Measurements from ENCODE around the gene RITA1.

The RITA1 gene

DNA sequence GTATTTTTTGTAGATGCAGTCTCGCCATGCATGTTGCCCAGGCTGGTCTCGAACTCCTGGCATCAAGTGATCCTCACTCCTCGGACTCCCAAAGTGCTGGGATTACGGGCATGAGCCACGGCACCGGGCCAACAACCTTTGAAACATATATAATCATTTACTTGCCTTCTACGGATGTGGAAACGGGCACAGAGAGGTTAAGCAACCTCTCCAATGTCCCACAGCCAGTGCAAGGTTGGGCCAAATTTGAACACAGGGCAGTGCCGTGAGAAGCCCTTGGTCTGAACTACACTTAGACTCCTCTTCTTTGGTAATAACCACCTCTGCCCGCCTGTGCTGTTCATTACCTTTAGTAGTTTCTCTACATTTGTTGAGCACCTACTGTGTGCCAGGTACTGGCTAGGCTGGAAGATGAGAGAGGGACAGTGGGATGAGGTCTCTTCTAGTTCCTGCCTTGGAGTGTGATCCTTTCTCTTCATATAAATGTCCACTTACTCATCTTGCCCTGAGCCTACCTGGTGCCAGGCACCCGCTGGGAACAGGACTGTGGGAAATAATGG is 2.4 kb upstream of the RITA1 start:
- Histone ChIP-seq H4K8ac (ENCODE audit: low read length) (no peak overlapping the region), H3K36me3 (ENCODE audit: control insufficient read depth in 1 of 2, insufficient read depth in 2 of 2, low read depth in 1 of 2, low read length in 2 of 2) (peaks cover 34 to 39% of the 10 kb centered on the region in 2 experiments), H3K23ac (ENCODE audit: low read length in 2 of 2) (no peak overlapping the region), H3K14ac (ENCODE audit: low read length in 2 of 2) (no peak overlapping the region), H2BK120ac (ENCODE audit: low read depth, low read length) (no peak overlapping the region), H3K9ac (ENCODE audit: low read length) (peak overlapping the region; percentile 96), H2BK12ac (ENCODE audit: low read length in 2 of 2) (peak overlapping the region in 1 of 2 experiments; percentile 17), H2BK5ac (ENCODE audit: low read depth, low read length, poor library complexity, severe bottlenecking) (no peak overlapping the region), H3K27me3 (ENCODE audit: control insufficient read depth in 1 of 2, insufficient read depth in 1 of 2, low read length in 2 of 2) (no peaks in the 10 kb centered on the region), H3K27ac (ENCODE audit: low read length, poor library complexity, severe bottlenecking) (no peak overlapping the region), H3K4me3 (ENCODE audit: insufficient read depth in 1 of 2, low read depth in 1 of 2, low read length in 2 of 2) (peak overlapping the region in 1 of 2 experiments; percentile 98), H3K4ac (ENCODE audit: low read depth in 1 of 2, low read length in 2 of 2) (no peak overlapping the region), H2AFZ (ENCODE audit: low read depth, low read length) (no peak overlapping the region), H3K9me3 (ENCODE audit: control insufficient read depth, low read length) (no peaks in the 10 kb centered on the region), H3K79me1 (replicated peaks; ENCODE audit: low read length, poor library complexity, severe bottlenecking) (peaks cover 38% of the 10 kb centered on the region), H2AK5ac (ENCODE audit: low read length, severe bottlenecking) (no peak overlapping the region), H3K4me1 (ENCODE audit: control insufficient read depth, insufficient read depth, low read depth, low read length) (peaks cover 18% of the 10 kb centered on the region), H3K4me2 (ENCODE audit: low read length, poor library complexity, severe bottlenecking) (no peak overlapping the region), H2BK15ac (ENCODE audit: low read depth, poor library complexity, severe bottlenecking) (no peak overlapping the region), H4K91ac (ENCODE audit: low read length) (no peak overlapping the region), H3K18ac (ENCODE audit: low read depth in 1 of 2, low read length in 2 of 2) (no peak overlapping the region)
- over 99% methylated on average over 9 of the region's 11 CpGs for WGBS
- no peak for DNase-seq

DNA sequence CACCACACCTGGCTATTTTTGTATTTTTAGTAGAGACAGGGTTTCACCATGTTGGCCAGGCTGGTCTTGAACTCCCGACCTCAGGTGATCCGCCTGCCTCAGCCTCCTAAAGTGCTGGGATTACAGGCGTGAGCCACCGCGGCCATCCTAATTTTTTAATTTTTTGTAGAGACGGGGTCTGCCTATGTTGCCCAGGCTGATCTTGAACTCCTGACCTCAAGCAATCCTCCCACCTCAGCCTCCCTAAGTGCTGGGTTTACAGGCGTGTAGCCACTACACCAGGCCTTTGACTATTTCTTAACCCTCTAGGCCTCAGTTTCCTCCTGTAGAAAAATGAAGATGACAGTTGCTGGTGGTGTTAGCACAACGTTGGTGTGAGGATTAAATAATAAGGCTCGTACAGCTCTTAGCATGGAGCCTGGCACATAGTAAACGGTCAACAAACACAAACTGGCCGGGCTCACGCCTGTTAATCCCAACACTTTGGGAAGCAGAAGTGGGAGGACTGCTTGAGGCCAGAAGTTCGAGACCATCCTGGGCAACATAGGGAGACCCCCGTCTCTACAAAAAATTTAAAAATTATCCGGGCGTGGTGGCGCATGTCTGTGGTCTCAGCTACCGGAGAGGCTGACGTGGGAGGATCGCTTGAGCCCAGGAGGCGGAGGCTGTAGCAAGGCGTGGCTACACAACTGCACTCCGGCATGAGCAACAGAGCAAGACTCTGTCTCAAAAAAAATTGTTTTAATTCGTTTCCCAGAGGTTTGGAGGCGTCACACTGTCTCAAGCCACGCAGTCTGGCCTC is 1.2 kb upstream of the RITA1 start:
- Histone ChIP-seq H2BK120ac (ENCODE audit: low read depth, low read length) (no peak overlapping the region), H3K9ac (ENCODE audit: low read length) (peak overlapping the region; percentile 96), H3K79me1 (replicated peaks; ENCODE audit: low read length, poor library complexity, severe bottlenecking) (peaks cover 37% of the 10 kb centered on the region), H2BK5ac (ENCODE audit: low read depth, low read length, poor library complexity, severe bottlenecking) (no peak overlapping the region), H2BK12ac (ENCODE audit: low read length in 2 of 2) (no peak overlapping the region), H4K8ac (ENCODE audit: low read length) (peak overlapping the region; percentile 58), H3K27me3 (ENCODE audit: control insufficient read depth in 1 of 2, insufficient read depth in 1 of 2, low read length in 2 of 2) (no peaks in the 10 kb centered on the region), H4K91ac (ENCODE audit: low read length) (no peak overlapping the region), H3K18ac (ENCODE audit: low read depth in 1 of 2, low read length in 2 of 2) (no peak overlapping the region), H3K36me3 (ENCODE audit: control insufficient read depth in 1 of 2, insufficient read depth in 2 of 2, low read depth in 1 of 2, low read length in 2 of 2) (peaks cover 25 to 28% of the 10 kb centered on the region in 2 experiments), H3K9me3 (ENCODE audit: control insufficient read depth, low read length) (no peaks in the 10 kb centered on the region), H3K4me3 (ENCODE audit: insufficient read depth in 1 of 2, low read depth in 1 of 2, low read length in 2 of 2) (peak overlapping the region; percentile 91 to 98), H2BK15ac (ENCODE audit: low read depth, poor library complexity, severe bottlenecking) (no peak overlapping the region), H3K4me1 (ENCODE audit: control insufficient read depth, insufficient read depth, low read depth, low read length) (peaks cover 18% of the 10 kb centered on the region), H2AFZ (ENCODE audit: low read depth, low read length) (no peak overlapping the region), H3K27ac (ENCODE audit: low read length, poor library complexity, severe bottlenecking) (peak overlapping the region; percentile 65), H2AK5ac (ENCODE audit: low read length, severe bottlenecking) (no peak overlapping the region), H3K14ac (ENCODE audit: low read length in 2 of 2) (no peak overlapping the region), H3K23ac (ENCODE audit: low read length in 2 of 2) (no peak overlapping the region), H3K4ac (ENCODE audit: low read depth in 1 of 2, low read length in 2 of 2) (peak overlapping the region in 1 of 2 experiments; percentile 29), H3K4me2 (ENCODE audit: low read length, poor library complexity, severe bottlenecking) (peak overlapping the region; percentile 47)
- no peak for DNase-seq
- 31% methylated on average over 25 of the region's 26 CpGs for WGBS

DNA sequence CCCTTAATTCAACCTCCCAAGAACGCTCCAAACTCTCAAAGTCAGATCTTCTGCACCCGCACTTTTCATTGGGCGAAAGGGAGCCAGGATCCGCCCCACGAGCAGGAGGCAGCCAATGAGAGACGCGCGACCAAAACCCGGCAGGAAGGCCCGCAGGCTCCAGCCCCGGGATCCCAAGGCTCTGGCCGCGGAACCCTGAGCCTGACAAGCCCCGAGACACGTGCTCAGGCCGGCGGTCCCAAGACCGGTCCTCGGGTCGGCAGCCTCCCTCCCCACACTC is 681 bp upstream of the RITA1 start:
- peak overlapping the region; percentile 33 for H2BK5ac ChIP-seq (ENCODE audit: low read depth, low read length, poor library complexity, severe bottlenecking)
- no peaks in the 10 kb centered on the region for H3K9me3 ChIP-seq (ENCODE audit: control insufficient read depth, low read length)
- peaks cover 32% of the 10 kb centered on the region for H3K79me1 ChIP-seq (replicated peaks; ENCODE audit: low read length, poor library complexity, severe bottlenecking)
- H4K91ac ChIP-seq (ENCODE audit: low read length), result peak overlapping the region; percentile 92
- peak overlapping the region; percentile 47 for H3K4me2 ChIP-seq (ENCODE audit: low read length, poor library complexity, severe bottlenecking)
- H3K4ac ChIP-seq (ENCODE audit: low read depth in 1 of 2, low read length in 2 of 2), result peak overlapping the region in 1 of 2 experiments; percentile 85
- H3K23ac ChIP-seq (ENCODE audit: low read length in 2 of 2), result peak overlapping the region in 1 of 2 experiments; percentile 66
- H3K18ac ChIP-seq (ENCODE audit: low read depth in 1 of 2, low read length in 2 of 2), result peak overlapping the region; percentile 67 to 98
- H3K36me3 ChIP-seq (ENCODE audit: control insufficient read depth in 1 of 2, insufficient read depth in 2 of 2, low read depth in 1 of 2, low read length in 2 of 2), result peaks cover 22 to 23% of the 10 kb centered on the region in 2 experiments
- no peak overlapping the region for H2BK15ac ChIP-seq (ENCODE audit: low read depth, poor library complexity, severe bottlenecking)
- no peaks in the 10 kb centered on the region for H3K27me3 ChIP-seq (ENCODE audit: control insufficient read depth in 1 of 2, insufficient read depth in 1 of 2, low read length in 2 of 2)
- H2AFZ ChIP-seq (ENCODE audit: low read depth, low read length), result peak overlapping the region; percentile 90
- H2BK120ac ChIP-seq (ENCODE audit: low read depth, low read length), result peak overlapping the region; percentile 96
- peak; percentile 94 for DNase-seq
- H4K8ac ChIP-seq (ENCODE audit: low read length), result peak overlapping the region; percentile 30
- peak overlapping the region; percentile 96 for H3K9ac ChIP-seq (ENCODE audit: low read length)
- 1% methylated on average over 20 of the region's 20 CpGs for WGBS
- H3K14ac ChIP-seq (ENCODE audit: low read length in 2 of 2), result peak overlapping the region in 1 of 2 experiments; percentile 85
- peaks cover 18% of the 10 kb centered on the region for H3K4me1 ChIP-seq (ENCODE audit: control insufficient read depth, insufficient read depth, low read depth, low read length)
- H2BK12ac ChIP-seq (ENCODE audit: low read length in 2 of 2), result peak overlapping the region in 1 of 2 experiments; percentile 29
- no peak overlapping the region for H2AK5ac ChIP-seq (ENCODE audit: low read length, severe bottlenecking)
- H3K27ac ChIP-seq (ENCODE audit: low read length, poor library complexity, severe bottlenecking), result peak overlapping the region; percentile 65
- H3K4me3 ChIP-seq (ENCODE audit: insufficient read depth in 1 of 2, low read depth in 1 of 2, low read length in 2 of 2), result peak overlapping the region; percentile 91 to 98

DNA sequence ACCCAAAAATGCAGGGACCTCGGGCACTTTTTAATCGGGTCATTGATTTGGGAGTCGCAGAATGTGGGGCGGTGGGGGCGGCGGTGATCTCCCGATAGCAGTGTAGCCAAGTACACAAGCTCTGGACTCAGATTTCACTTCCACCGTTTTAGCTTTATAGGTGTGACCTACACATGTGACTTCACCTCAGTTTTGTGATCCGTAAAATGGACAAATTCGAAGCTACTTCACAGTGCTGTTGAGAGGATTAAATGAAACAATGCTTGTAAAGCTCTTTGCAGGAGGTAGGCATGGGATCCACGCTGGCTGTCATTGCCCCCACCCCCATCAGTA is 478 bp downstream of the RITA1 start:
- Histone ChIP-seq H2BK12ac (ENCODE audit: low read length in 2 of 2) (peak overlapping the region in 1 of 2 experiments; percentile 97), H4K8ac (ENCODE audit: low read length) (peak overlapping the region; percentile 16), H2BK15ac (ENCODE audit: low read depth, poor library complexity, severe bottlenecking) (no peak overlapping the region), H3K27me3 (ENCODE audit: control insufficient read depth in 1 of 2, insufficient read depth in 1 of 2, low read length in 2 of 2) (no peaks in the 10 kb centered on the region), H4K91ac (ENCODE audit: low read length) (no peak overlapping the region), H2AK5ac (ENCODE audit: low read length, severe bottlenecking) (peak overlapping the region; percentile 50), H3K79me1 (replicated peaks; ENCODE audit: low read length, poor library complexity, severe bottlenecking) (peaks cover 28% of the 10 kb centered on the region), H3K27ac (ENCODE audit: low read length, poor library complexity, severe bottlenecking) (peak overlapping the region; percentile 41), H2AFZ (ENCODE audit: low read depth, low read length) (peak overlapping the region; percentile 90), H3K4me2 (ENCODE audit: low read length, poor library complexity, severe bottlenecking) (peak overlapping the region; percentile 92), H2BK120ac (ENCODE audit: low read depth, low read length) (peak overlapping the region; percentile 96), H3K4me1 (ENCODE audit: control insufficient read depth, insufficient read depth, low read depth, low read length) (peaks cover 17% of the 10 kb centered on the region), H3K9me3 (ENCODE audit: control insufficient read depth, low read length) (no peaks in the 10 kb centered on the region), H3K14ac (ENCODE audit: low read length in 2 of 2) (peak overlapping the region in 1 of 2 experiments; percentile 90), H3K23ac (ENCODE audit: low read length in 2 of 2) (peak overlapping the region in 1 of 2 experiments; percentile 60), H2BK5ac (ENCODE audit: low read depth, low read length, poor library complexity, severe bottlenecking) (peak overlapping the region; percentile 97), H3K4me3 (ENCODE audit: insufficient read depth in 1 of 2, low read depth in 1 of 2, low read length in 2 of 2) (peak overlapping the region; percentile 91 to 98), H3K4ac (ENCODE audit: low read depth in 1 of 2, low read length in 2 of 2) (peak overlapping the region; percentile 46 to 85), H3K9ac (ENCODE audit: low read length) (peak overlapping the region; percentile 96), H3K36me3 (ENCODE audit: control insufficient read depth in 1 of 2, insufficient read depth in 2 of 2, low read depth in 1 of 2, low read length in 2 of 2) (peaks cover 17 to 18% of the 10 kb centered on the region in 2 experiments), H3K18ac (ENCODE audit: low read depth in 1 of 2, low read length in 2 of 2) (peak overlapping the region; percentile 67 to 98)
- peak; percentile 37 for DNase-seq
- WGBS, result 6% methylated on average over 11 of the region's 11 CpGs

All from mesenchymal stem cell (in vitro differentiated cells and primary cell).